HEK293 (cell line): ENCODE results near the gene PALS2.

Source experiments
- IKZF3 ChIP-seq: fragments of 450-650 bp; IDR thresholded peaks from 2 replicates; pipeline ENCODE4 v1.5.0; 2018; ENCODE audit warnings: missing biosample characterization, mild to moderate bottlenecking, missing genetic modification characterization, moderate library complexity
- YY1 ChIP-seq: fragments of 450-650 bp; formaldehyde crosslinking; IDR thresholded peaks from 2 replicates; pipeline ENCODE4 v1.5.1; 2018; ENCODE audit warnings: missing biosample characterization, missing genetic modification characterization
- ZNF184 ChIP-seq: fragments of 450-650 bp; IDR thresholded peaks from 2 replicates; pipeline ENCODE4 v1.5.1; 2018; ENCODE audit warnings: missing biosample characterization, mild to moderate bottlenecking, missing genetic modification characterization
- ZNF302 ChIP-seq: fragments of 450-650 bp; formaldehyde crosslinking; IDR thresholded peaks from 2 replicates; pipeline ENCODE4 v1.5.1; 2016; ENCODE audit warnings: missing biosample characterization, missing genetic modification characterization, low read depth
- ZNF561 ChIP-seq: fragments of 450-650 bp; IDR thresholded peaks from 2 replicates; pipeline ENCODE4 v1.5.1; 2018; ENCODE audit warnings: missing biosample characterization, missing genetic modification characterization, borderline replicate concordance
- TF ChIP-seq, protein P1 (sequence below): fragments of 450-650 bp; formaldehyde crosslinking; IDR thresholded peaks from 2 replicates; pipeline ENCODE4 v1.5.1; 2016; ENCODE audit warnings: missing biosample characterization, missing genetic modification characterization
- TF ChIP-seq, protein P2 (sequence below): fragments of 450-650 bp; formaldehyde crosslinking; IDR thresholded peaks from 2 replicates; pipeline ENCODE4 v1.5.1; 2016; ENCODE audit warnings: missing biosample characterization, missing genetic modification characterization
- TF ChIP-seq, protein P3 (sequence below): fragments of 450-650 bp; formaldehyde crosslinking; IDR thresholded peaks from 2 replicates; pipeline ENCODE4 v1.5.1; 2016; ENCODE audit warnings: missing biosample characterization, missing genetic modification characterization

DNA sequence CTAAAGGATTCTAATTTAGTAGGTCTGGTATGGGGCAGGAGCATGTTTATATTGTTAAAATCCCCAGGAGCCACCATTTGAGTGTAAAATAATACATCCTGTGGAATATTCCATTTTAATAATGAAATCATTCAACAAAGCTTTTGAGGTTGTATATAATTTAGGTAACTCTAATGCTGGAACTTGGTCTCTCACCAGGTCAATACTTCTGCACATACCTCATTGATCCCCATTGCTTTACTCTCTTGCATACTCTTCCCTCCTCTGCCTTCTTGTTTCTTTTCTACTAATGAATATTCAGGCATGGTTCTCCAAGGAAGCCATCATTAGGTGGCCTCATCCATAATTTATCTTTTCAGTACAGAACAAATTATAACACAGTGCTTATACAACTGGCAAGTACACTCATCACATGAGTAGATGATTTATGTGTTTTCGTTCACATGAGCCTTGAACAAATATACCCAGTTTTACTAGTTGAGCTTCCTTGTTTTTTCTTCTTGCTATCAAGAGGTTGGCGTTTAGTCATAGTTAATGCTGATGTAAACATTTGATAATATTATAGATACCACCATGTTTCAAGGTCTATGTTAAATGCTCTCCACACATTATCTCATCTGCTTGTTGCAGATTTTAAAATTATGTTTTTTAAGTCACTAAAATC is 7.2 kb downstream of the PALS2 start:
- TF ChIP-seq, protein P1, sequence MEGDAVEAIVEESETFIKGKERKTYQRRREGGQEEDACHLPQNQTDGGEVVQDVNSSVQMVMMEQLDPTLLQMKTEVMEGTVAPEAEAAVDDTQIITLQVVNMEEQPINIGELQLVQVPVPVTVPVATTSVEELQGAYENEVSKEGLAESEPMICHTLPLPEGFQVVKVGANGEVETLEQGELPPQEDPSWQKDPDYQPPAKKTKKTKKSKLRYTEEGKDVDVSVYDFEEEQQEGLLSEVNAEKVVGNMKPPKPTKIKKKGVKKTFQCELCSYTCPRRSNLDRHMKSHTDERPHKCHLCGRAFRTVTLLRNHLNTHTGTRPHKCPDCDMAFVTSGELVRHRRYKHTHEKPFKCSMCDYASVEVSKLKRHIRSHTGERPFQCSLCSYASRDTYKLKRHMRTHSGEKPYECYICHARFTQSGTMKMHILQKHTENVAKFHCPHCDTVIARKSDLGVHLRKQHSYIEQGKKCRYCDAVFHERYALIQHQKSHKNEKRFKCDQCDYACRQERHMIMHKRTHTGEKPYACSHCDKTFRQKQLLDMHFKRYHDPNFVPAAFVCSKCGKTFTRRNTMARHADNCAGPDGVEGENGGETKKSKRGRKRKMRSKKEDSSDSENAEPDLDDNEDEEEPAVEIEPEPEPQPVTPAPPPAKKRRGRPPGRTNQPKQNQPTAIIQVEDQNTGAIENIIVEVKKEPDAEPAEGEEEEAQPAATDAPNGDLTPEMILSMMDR (tag by site-specific recombination): no peak
- TF ChIP-seq YY1 (tag by site-specific recombination) (no peak), IKZF3 (tag by site-specific recombination) (no peak), ZNF302 (tag by site-specific recombination) (no peak), ZNF561 (tag by site-specific recombination) (no peak), ZNF184 (tag by site-specific recombination) (no peak)
- TF ChIP-seq, protein P2, sequence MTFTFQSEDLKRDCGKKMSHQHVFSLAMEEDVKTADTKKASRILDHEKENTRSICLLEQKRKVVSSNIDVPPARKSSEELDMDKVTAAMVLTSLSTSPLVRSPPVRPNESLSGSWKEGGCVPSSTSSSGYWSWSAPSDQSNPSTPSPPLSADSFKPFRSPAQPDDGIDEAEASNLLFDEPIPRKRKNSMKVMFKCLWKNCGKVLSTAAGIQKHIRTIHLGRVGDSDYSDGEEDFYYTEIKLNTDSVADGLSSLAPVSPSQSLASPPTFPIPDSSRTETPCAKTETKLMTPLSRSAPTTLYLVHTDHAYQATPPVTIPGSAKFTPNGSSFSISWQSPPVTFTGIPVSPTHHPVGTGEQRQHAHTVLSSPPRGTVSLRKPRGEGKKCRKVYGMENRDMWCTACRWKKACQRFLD (tag by site-specific recombination): no peak
- TF ChIP-seq, protein P3, sequence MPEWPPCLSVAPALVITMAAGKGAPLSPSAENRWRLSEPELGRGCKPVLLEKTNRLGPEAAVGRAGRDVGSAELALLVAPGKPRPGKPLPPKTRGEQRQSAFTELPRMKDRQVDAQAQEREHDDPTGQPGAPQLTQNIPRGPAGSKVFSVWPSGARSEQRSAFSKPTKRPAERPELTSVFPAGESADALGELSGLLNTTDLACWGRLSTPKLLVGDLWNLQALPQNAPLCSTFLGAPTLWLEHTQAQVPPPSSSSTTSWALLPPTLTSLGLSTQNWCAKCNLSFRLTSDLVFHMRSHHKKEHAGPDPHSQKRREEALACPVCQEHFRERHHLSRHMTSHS: no peak
